ENCODE results near the gene FAM162A.
"Not testable (repeated sequence)": the region's sequence is repeated elsewhere in the genome, so short reads cannot be mapped to it uniquely, and the experiment has no call there.

FAM162A gene

DNA sequence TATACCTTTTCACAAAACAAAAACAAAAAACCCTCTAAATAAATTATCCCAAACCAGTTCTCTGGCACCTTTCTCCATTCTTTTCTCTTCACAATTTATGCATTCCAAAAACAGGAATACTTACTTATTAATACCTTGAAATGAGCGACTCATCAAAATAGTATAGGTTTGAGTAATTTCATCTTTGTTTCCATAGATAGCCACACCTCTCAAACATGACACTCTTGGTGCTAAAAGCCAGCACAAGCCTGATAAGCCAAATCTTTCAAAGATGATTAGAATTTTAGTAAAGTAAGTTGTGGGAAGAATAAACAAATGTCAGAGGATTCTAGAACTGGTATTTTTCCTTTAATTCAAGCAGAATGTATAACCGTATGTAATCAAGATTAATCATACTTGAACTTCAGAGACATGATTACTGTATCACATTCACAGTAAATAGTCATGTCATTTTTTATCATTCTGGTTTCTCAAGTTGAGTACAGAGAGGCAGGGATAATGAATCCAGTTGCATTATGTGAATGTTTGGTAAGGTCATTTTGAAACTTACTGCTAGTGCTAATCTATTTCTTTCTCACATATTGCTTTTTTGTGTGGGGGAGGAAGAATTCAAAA, 44.0 kb downstream of the FAM162A start:
- no peak overlapping the region for H3K4me3 ChIP-seq (ENCODE audit: low read depth, low read length)
- TF ChIP-seq CTCF (IDR thresholded peaks at IDR 0.05; ENCODE audit: low read depth, low read length, missing control alignments), result no peak
- no peak for DNase-seq (ENCODE audit: low read depth)
- in situ Hi-C loops (cut with HindIII; ENCODE audit: low sequenced_read_pairs), result no loop called here

GRCh38 chr3:122430371-122430770, 46.4 kb downstream of the FAM162A start:
- no peak for DNase-seq (ENCODE audit: low read depth)
- in situ Hi-C loops (cut with HindIII; ENCODE audit: low sequenced_read_pairs), result no loop called here
- no peak for TF ChIP-seq CTCF (IDR thresholded peaks at IDR 0.05; ENCODE audit: low read depth, low read length, missing control alignments)
- H3K4me3 ChIP-seq (ENCODE audit: low read depth, low read length), result no peak overlapping the region

- H3K4me3 ChIP-seq (ENCODE audit: low read depth, low read length), result no peak overlapping the region
- in situ Hi-C loops (cut with HindIII; ENCODE audit: low sequenced_read_pairs), result no loop called here
- no peak for DNase-seq (ENCODE audit: low read depth)
- TF ChIP-seq CTCF (IDR thresholded peaks at IDR 0.05; ENCODE audit: low read depth, low read length, missing control alignments), result no peak
Observed at GRCh38 chr3:122435950-122436349, 52.0 kb downstream of the FAM162A start.

DNA sequence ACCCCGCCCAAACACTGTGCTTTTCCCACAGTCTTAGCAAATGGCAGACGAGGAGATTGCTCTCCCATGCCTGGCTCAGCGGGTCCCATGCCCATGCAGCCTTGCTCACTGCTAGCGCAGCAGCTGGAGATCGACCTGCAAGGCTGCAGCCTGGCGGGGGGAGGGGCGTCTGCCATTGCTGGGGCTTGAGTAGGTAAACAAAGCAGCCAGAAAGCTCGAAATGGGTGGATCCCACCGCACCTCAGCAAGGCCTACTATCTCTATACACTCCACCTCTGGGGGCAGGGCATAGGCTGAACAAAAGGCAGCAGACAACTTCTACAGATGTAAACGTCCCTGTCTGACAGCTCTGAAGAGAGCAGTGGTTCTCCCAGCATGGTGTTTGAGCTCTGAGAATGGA, 59.1 kb downstream of the FAM162A start:
- TF ChIP-seq CTCF (IDR thresholded peaks at IDR 0.05; ENCODE audit: low read depth, low read length, missing control alignments), result no peak
- DNase-seq (ENCODE audit: low read depth), result no peak
- no peak overlapping the region for H3K4me3 ChIP-seq (ENCODE audit: low read depth, low read length)
- in situ Hi-C loops (cut with HindIII; ENCODE audit: low sequenced_read_pairs), result no loop called here

- in situ Hi-C loops (cut with HindIII; ENCODE audit: low sequenced_read_pairs); H3K4me3 ChIP-seq (ENCODE audit: low read depth, low read length); DNase-seq (ENCODE audit: low read depth): not testable (repeated sequence)
Observed at GRCh38 chr3:122443762-122444490, 59.9 kb downstream of the FAM162A start.

DNA sequence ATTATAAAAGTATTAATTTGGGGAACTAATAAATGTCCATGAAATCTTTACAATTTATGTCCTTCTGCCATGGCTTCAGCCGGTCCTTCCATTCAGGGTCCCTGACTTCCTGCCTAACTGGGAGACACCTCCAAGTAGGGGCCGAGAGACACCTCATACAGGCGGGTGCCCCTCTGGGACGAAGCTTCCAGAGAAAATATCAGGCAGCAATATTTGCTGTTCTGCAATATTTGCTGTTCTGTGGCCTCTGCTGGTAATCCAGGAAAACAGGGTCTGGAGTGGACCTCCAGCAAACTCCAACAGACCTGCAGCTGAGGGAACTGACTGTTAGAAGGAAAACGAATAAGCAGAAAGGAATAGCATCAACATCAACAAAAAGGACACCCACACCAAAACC, 60.5 kb downstream of the FAM162A start:
- DNase-seq (ENCODE audit: low read depth); H3K4me3 ChIP-seq (ENCODE audit: low read depth, low read length); in situ Hi-C loops (cut with HindIII; ENCODE audit: low sequenced_read_pairs): not testable (repeated sequence)

DNA sequence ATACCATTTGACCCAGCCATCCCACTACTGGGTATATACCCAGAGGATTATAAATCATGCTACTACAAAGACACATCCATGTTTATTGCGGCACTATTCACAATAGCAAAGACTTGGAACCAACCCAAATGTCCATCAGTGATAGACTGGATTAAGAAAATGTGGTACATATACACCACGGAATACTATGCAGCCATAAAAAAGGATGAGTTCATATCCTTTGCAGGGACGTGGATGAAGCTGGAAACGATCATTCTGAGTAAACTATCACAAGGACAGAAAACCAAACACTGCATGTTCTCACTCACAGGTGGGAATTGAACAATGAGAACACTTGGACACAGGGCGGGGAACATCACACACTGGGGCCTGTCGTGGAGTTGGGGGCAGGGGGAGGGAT, 64.2 kb downstream of the FAM162A start:
- in situ Hi-C loops (cut with HindIII; ENCODE audit: low sequenced_read_pairs); DNase-seq (ENCODE audit: low read depth); H3K4me3 ChIP-seq (ENCODE audit: low read depth, low read length): not testable (repeated sequence)

DNA sequence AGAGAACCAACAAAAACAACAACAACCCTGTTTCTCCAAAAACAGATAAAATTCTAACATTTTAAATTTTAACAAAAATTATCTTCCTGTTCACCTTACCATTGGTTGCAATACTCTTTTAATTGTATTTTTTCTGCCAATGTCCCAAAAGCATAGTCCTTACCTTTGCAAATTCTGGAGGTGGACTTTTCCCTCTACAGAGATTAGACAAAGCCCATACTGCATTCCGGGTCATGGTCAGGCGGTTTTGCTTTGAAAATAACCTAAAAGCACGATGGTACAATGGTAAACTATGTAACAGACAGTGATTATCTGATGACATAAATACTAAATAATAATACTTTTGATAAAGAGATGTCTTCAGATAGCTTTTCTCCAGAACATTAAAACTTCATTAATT, 67.4 kb downstream of the FAM162A start:
- no peak for DNase-seq (ENCODE audit: low read depth)
- TF ChIP-seq CTCF (IDR thresholded peaks at IDR 0.05; ENCODE audit: low read depth, low read length, missing control alignments), result no peak
- in situ Hi-C loops (cut with HindIII; ENCODE audit: low sequenced_read_pairs), result loop anchor here (25.0 kb wide), 1 partner anchor 211 kb away; no protein-coding TSS in a partner anchor
- no peak overlapping the region for H3K4me3 ChIP-seq (ENCODE audit: low read depth, low read length)
